LNCaP clone FGC (cell line): ENCODE results near the gene LPCAT3.

Experiments used
- DNase-seq: peaks from one replicate; pipeline ENCODE4 v3.0.0-alpha.2; 2011; ENCODE audit warnings: low read depth
- H3K4me3 ChIP-seq: 2 replicates; pipeline ENCODE4 v1.5.1; 2011; ENCODE audit warnings: mild to moderate bottlenecking, low read depth, low read length, control low read depth
- TF ChIP-seq, protein P1 (sequence below): IDR thresholded peaks from 2 replicates; pipeline ENCODE4 v1.5.1; 2012; ENCODE audit warnings: mild to moderate bottlenecking; ENCODE audit not compliant: control insufficient read depth, insufficient read depth; ENCODE audit errors: extremely low read depth

LPCAT3 gene

DNA sequence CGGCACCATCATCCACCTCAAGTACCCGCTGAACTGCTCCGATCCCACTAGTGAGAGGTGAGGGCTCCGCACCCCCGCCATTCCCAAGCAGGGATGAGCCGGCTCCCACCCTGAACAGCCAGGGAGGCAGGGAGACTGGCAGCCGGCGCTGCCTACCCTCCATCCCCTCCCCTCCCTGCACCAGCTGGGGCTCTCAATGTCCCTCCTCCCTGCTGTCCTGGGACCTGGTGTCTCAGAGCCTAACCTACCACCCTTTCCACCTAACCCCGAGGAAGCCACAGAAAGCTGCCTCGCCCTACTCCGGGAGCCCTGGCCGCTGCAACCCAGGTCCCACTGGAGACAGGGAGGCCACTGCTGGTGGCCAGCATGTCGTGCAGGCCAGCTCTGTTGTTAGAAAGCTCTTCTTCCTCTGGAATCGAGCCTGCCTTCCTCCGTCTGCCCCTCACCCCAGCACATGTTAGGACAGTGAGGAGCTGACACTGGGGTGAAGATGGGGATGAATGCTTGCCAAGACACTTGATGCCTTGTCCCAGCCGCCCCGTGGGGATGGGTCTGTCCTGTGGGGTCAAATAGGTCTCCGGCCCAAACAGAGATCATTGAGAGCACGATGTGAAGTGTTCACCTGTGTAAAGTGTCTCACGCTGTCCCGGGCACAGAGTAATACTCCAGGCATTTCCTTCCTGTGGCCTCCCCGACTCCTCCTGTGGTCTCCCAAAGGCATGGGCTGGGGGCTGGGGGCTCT lies 66.0 kb downstream of the LPCAT3 start:
- no peak overlapping the region for H3K4me3 ChIP-seq
- no peak for DNase-seq
- TF ChIP-seq, protein P1, sequence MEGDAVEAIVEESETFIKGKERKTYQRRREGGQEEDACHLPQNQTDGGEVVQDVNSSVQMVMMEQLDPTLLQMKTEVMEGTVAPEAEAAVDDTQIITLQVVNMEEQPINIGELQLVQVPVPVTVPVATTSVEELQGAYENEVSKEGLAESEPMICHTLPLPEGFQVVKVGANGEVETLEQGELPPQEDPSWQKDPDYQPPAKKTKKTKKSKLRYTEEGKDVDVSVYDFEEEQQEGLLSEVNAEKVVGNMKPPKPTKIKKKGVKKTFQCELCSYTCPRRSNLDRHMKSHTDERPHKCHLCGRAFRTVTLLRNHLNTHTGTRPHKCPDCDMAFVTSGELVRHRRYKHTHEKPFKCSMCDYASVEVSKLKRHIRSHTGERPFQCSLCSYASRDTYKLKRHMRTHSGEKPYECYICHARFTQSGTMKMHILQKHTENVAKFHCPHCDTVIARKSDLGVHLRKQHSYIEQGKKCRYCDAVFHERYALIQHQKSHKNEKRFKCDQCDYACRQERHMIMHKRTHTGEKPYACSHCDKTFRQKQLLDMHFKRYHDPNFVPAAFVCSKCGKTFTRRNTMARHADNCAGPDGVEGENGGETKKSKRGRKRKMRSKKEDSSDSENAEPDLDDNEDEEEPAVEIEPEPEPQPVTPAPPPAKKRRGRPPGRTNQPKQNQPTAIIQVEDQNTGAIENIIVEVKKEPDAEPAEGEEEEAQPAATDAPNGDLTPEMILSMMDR, result no peak

- no peak overlapping the region for H3K4me3 ChIP-seq
- no peak for DNase-seq
- TF ChIP-seq, protein P1, result no peak
Measured at GRCh38 chr12:6951551-6952120, 66.6 kb downstream of the LPCAT3 start.

- H3K4me3 ChIP-seq, result no peak within 1 kb of the TSS
- no peak for DNase-seq
- TF ChIP-seq, protein P1, result no peak
Measured at GRCh38 chr12:6950811-6951540, 67.3 kb downstream of the LPCAT3 start, which contains the start of gene PTPN6. PTPN6 (plus strand) TSS chr12:6951356; CDS start chr12:6951513, 157 bp downstream.

DNA sequence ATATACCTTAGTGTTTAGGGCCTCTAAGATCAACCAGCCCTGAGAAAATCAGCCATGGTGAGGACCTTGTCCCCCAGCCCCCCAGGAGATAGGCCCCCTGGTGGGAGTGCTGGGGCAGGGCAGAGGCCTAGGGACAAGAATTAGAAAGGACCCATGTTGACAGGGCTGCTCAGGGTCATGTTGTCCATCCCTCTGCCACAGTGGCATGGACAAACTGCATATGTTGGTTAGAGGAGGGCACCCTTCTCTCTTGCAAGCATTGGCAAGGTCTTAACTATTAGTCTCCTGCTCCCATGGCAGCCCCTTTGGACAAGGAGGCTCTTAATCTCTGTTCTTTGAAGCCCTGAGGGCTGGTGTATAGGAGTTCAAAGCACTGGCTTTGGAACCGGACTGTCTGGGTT lies 67.9 kb downstream of the LPCAT3 start:
- TF ChIP-seq, protein P1, result 0 out of 2 replicates have a peak, but pooled peaks have one; percentile 8
- H3K4me3 ChIP-seq, result no peak overlapping the region
- DNase-seq, result no peak

- no peak for DNase-seq
Measured at GRCh38 chr12:6948873-6949594, 69.2 kb downstream of the LPCAT3 start.

DNA sequence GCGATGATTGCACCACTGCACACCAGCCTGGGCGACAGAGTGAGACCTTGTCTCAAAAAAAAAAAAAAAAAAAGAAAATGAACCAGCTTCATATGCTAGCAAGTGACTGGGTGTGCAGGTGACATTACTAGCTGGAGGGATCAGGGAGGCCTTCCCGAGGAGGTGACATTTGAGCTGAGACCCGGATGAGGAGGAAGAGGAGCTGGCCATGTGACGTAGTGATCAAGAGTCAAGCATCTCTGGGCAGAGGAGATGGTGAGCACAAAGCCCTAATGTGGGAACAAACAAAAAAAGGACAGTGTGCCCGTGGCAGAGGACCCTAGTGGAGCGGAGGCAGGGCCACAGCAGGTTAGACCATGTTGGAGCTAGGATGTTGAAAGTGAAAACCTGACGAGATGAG lies 70.7 kb downstream of the LPCAT3 start:
- TF ChIP-seq, protein P1, result no peak
- H3K4me3 ChIP-seq, result no peak overlapping the region
- no peak for DNase-seq

More at GRCh38 chr12:6948873-6949594, 69.2 kb downstream of the LPCAT3 start:
- H3K4me3 ChIP-seq, result no peak overlapping the region
- TF ChIP-seq, protein P1, result no peak
